Caco-2 (cell line): ENCODE results near the gene ZNF622. TPM values are rescaled to one million over a fixed set of nuclear protein-coding genes. Genes with fewer than 3 reads are reported as not detected.

Experiments
- Bru-seq: library from RNA; stranded (reverse); fragments of 400-500 nt; gene quantifications from one replicate; lab custom pipeline; 2021; lab: Mats Ljungman, UMichigan
- BruChase-seq, 2 experiments: library from RNA; stranded (reverse); fragments of 400-500 nt; gene quantifications; one replicate each; lab custom pipeline; 2021; lab: Mats Ljungman, UMichigan
- BruUV-seq: library from RNA; stranded (reverse); fragments of 400-500 nt; replicated peaks from 2 replicates; lab custom pipeline; 2021; lab: Mats Ljungman, UMichigan
- CTCF ChIA-PET: fragments of 300-600 bp; sonication (Branson Sonifier 250); formaldehyde crosslinking; loops from one replicate; lab custom pipeline; 2022; ENCODE audit warnings: antibody characterized with exemption; lab: Charles Lee
- POLR2A ChIA-PET: fragments of 300-600 bp; sonication (Branson Sonifier 250); formaldehyde crosslinking; loops from one replicate; lab custom pipeline; 2022; ENCODE audit warnings: antibody characterized with exemption; lab: Charles Lee
- DNase-seq, 2 experiments: peaks; one replicate each; pipeline versions ENCODE4 v3.0.0 to v3.0.0-alpha.2; 2020 to 2022
- H3K27me3 ChIP-seq: replicated peaks from 2 replicates; pipeline ENCODE4 v1.6.0; 2011; ENCODE audit warnings: low read length; ENCODE audit not compliant: control insufficient read depth, insufficient read depth
- H3K36me3 ChIP-seq: 2 replicates; pipeline ENCODE4 v1.5.1; 2011; ENCODE audit warnings: low read length; ENCODE audit not compliant: control insufficient read depth, insufficient read depth
- H3K4me1 ChIP-seq: fragments of 250-450 bp; sonication (Bioruptor Pico); 2 replicates; pipeline ENCODE4 v1.5.1; 2020; ENCODE audit warnings: mild to moderate bottlenecking
- H3K4me3 ChIP-seq: 2 replicates; pipeline ENCODE4 v1.5.1; 2011; ENCODE audit warnings: low read depth, mild to moderate bottlenecking, control low read depth, low read length
- H3K9me3 ChIP-seq: fragments of 250-450 bp; sonication (Bioruptor Pico); 2 replicates; pipeline ENCODE4 v1.5.1; 2020; ENCODE audit warnings: mild to moderate bottlenecking, moderate library complexity
- H3K27ac Mint-ChIP-seq: one replicate; pipeline ENCODE4 v1.8.0; 2022; ENCODE audit warnings: mixed read lengths; ENCODE audit not compliant: unreplicated experiment
- H3K27me3 Mint-ChIP-seq: one replicate; pipeline ENCODE4 v1.8.0; 2022; ENCODE audit warnings: mixed read lengths; ENCODE audit not compliant: insufficient read depth, unreplicated experiment
- H3K36me3 Mint-ChIP-seq: one replicate; pipeline ENCODE4 v1.8.0; 2022; ENCODE audit warnings: mild to moderate bottlenecking, mixed read lengths; ENCODE audit not compliant: insufficient read depth, unreplicated experiment
- H3K4me1 Mint-ChIP-seq: one replicate; pipeline ENCODE4 v1.8.0; 2022; ENCODE audit warnings: low read depth, mixed read lengths; ENCODE audit not compliant: unreplicated experiment
- H3K4me3 Mint-ChIP-seq: one replicate; pipeline ENCODE4 v1.8.0; 2022; ENCODE audit warnings: mild to moderate bottlenecking, moderate library complexity, mixed read lengths; ENCODE audit not compliant: unreplicated experiment
- H3K9me3 Mint-ChIP-seq: one replicate; pipeline ENCODE4 v1.8.0; 2022; ENCODE audit warnings: mixed read lengths; ENCODE audit not compliant: unreplicated experiment
- intact Hi-C: fragments of 100-400 bp; cut with micrococcal nuclease; formaldehyde crosslinking; loops from one replicate; pipeline ENCODE4 v1.10.0; 2022; ENCODE audit not compliant: unreplicated experiment
- long read RNA-seq: library from polyadenylated mRNA; stranded (forward); transcript quantifications from one replicate; pipeline ENCODE4 v2.0.0, GENCODE V29; 2022
- total RNA-seq: library from RNA; stranded (reverse); gene quantifications from 2 replicates; pipeline ENCODE4 v1.2.3, GENCODE V29; 2022
- TF ChIP-seq, protein P1 (sequence below), 2 experiments: fragments of 200-600 bp in 1 of 2; IDR thresholded peaks; 1 replicate in 1 of 2; 2 replicates in 1 of 2; pipeline versions ENCODE4 v1.5.1 to v1.8.0; 2011 to 2022; ENCODE audit warnings: antibody characterized with exemption in 1 of 2, control low read depth in 1 of 2, inconsistent platforms in 1 of 2, low read depth in 1 of 2, low read length in 1 of 2, mild to moderate bottlenecking in 1 of 2, moderate library complexity in 1 of 2; ENCODE audit not compliant: insufficient read depth in 1 of 2, severe bottlenecking in 1 of 2, unreplicated experiment in 1 of 2

The ZNF622 gene, protein sequence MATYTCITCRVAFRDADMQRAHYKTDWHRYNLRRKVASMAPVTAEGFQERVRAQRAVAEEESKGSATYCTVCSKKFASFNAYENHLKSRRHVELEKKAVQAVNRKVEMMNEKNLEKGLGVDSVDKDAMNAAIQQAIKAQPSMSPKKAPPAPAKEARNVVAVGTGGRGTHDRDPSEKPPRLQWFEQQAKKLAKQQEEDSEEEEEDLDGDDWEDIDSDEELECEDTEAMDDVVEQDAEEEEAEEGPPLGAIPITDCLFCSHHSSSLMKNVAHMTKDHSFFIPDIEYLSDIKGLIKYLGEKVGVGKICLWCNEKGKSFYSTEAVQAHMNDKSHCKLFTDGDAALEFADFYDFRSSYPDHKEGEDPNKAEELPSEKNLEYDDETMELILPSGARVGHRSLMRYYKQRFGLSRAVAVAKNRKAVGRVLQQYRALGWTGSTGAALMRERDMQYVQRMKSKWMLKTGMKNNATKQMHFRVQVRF
- total RNA-seq (40.8 and 46.0 TPM in 2 replicates), Bru-seq, nascent RNA (percentile 93 among the genes with signal in this experiment), BruChase-seq, experiment 1, labeled RNA remaining after a 2-hour chase (percentile 84 among the genes with signal in this experiment), BruChase-seq, experiment 2, labeled RNA remaining after a 6-hour chase (percentile 69 among the genes with signal in this experiment)
- long read RNA-seq, transcript ZNF622-201 (6 exons, 1,699 nt): major isoform, 127 of 137 reads
- long read RNA-seq, partial matches to known transcripts: 8 of 137 reads
- long read RNA-seq, other reads (novel, unspliced or antisense): 2 of 137 reads

DNA sequence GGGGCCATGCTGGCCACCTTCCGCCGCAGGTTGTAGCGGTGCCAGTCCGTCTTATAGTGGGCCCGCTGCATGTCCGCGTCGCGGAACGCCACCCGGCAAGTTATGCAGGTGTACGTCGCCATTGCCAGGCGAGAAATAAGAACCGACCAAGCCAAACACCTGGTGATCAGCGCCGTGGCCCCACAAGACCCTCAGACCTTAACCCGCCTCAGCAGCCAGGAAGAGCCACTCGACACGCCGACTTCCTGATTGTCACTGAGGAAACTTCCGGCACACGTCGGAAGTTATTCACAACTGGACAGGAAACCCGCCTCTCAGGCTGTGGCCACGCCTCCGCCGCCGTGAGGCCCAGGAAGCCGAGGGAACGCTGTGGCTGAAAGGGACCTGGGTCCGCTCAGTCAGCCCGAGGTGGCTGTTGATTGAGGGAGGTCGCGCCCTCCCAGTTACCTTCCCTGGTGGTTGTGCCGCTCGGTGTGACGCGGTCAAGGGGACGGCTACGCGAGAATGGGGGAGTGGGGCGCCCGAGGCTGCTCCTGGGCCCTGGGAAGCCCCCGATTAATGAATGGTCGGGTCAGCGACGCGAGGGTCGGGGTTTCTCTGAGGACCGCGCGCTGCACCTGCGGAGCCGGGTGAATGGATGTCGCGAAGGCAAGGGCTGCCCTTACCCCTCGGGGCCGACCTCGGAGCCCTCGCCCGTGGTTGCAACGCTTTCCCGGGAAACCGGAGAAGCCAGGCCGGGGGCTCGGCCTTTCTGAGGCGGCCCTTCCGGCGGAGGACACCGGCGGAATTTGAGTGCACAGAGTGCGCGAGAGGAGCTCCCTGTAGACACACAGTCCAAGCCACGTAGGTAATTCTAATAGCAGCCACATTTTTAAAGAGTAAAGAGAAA lies at the start of gene ZNF622:
Gene ZNF622 (minus strand): TSS at position 257 of the 889 bp plus-strand sequence. CDS start 135 bp downstream, at position 122.
- peak within 1 kb of the TSS; percentile 96 for H3K4me3 ChIP-seq
- intact Hi-C loops: no loop called here
- peaks cover 6% of the 10 kb centered on the region for H3K36me3 ChIP-seq
- peak within 1 kb of the TSS; percentile 92 for H3K27ac Mint-ChIP-seq
- H3K4me1 ChIP-seq: peaks cover 24% of the 10 kb centered on the region; the same call in 1 of the 2 replicates
- CTCF ChIA-PET: no interaction called here
- H3K4me3 Mint-ChIP-seq: peak within 1 kb of the TSS; percentile 92
- TF ChIP-seq, protein P1, sequence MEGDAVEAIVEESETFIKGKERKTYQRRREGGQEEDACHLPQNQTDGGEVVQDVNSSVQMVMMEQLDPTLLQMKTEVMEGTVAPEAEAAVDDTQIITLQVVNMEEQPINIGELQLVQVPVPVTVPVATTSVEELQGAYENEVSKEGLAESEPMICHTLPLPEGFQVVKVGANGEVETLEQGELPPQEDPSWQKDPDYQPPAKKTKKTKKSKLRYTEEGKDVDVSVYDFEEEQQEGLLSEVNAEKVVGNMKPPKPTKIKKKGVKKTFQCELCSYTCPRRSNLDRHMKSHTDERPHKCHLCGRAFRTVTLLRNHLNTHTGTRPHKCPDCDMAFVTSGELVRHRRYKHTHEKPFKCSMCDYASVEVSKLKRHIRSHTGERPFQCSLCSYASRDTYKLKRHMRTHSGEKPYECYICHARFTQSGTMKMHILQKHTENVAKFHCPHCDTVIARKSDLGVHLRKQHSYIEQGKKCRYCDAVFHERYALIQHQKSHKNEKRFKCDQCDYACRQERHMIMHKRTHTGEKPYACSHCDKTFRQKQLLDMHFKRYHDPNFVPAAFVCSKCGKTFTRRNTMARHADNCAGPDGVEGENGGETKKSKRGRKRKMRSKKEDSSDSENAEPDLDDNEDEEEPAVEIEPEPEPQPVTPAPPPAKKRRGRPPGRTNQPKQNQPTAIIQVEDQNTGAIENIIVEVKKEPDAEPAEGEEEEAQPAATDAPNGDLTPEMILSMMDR (IDR thresholded peaks at IDR 0.05; ENCODE audit: insufficient read depth in 1 of 2, low read depth in 1 of 2, low read length in 1 of 2, severe bottlenecking in 1 of 2, unreplicated experiment in 1 of 2): no peak
- DNase-seq: peak; percentile 94
- H3K4me1 Mint-ChIP-seq: peaks cover 48% of the 10 kb centered on the region
- no peaks in the 10 kb centered on the region for H3K27me3 Mint-ChIP-seq
- no peaks in the 10 kb centered on the region for H3K27me3 ChIP-seq
- no peaks in the 10 kb centered on the region for H3K9me3 Mint-ChIP-seq
- POLR2A ChIA-PET: interaction anchor here (1.0 kb wide), 2 partner anchors 17 to 56 kb away, joined by 3 to 8 read pairs; no protein-coding TSS in a partner anchor
- no peaks in the 10 kb centered on the region for H3K9me3 ChIP-seq
- no TSS peak for BruUV-seq
- peaks cover 51% of the 10 kb centered on the region for H3K36me3 Mint-ChIP-seq

DNA sequence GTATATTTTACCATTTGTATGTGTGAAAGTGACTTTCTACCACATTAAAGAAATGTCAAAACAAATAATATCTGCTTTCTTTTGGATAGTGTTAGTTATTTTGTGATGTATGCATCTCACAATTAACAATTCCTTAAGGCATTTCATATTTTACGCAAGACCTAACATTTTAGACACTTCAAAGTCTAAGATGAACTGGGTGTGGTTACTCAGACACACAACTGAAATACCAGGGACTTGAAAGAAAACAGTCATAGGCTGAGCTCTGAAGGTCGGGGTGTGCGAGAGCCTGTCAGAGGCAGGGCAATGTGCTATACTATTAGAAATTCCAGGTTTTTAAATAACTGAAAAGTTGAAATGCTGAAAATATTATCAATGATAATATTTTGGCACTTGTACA lies 44.5 kb upstream of the ZNF622 start:
- peaks cover 27% of the 10 kb centered on the region for H3K4me1 Mint-ChIP-seq

More for the DNA sequence above, 44.5 kb upstream of the ZNF622 start:
- Histone ChIP-seq H3K4me1 (peaks cover 31% of the 10 kb centered on the region), H3K4me3 (no peak overlapping the region), H3K9me3 (no peaks in the 10 kb centered on the region), H3K36me3 (no peaks in the 10 kb centered on the region; the same call in 1 of the 2 replicates), H3K27me3 (no peaks in the 10 kb centered on the region)
- Mint-ChIP-seq H3K9me3 (no peaks in the 10 kb centered on the region), H3K4me3 (no peak overlapping the region), H3K36me3 (peaks cover 13% of the 10 kb centered on the region), H3K27me3 (no peaks in the 10 kb centered on the region), H3K27ac (peak overlapping the region; percentile 21)
- TF ChIP-seq, protein P1 (IDR thresholded peaks at IDR 0.05; ENCODE audit: insufficient read depth in 1 of 2, low read depth in 1 of 2, low read length in 1 of 2, severe bottlenecking in 1 of 2, unreplicated experiment in 1 of 2): no peak
- BruUV-seq: no TSS peak
- POLR2A ChIA-PET: interaction anchor here (2.4 kb wide), 1 partner anchor 12 kb away, joined by 18 read pairs; no protein-coding TSS in a partner anchor
- intact Hi-C loops: no loop called here
- CTCF ChIA-PET: interaction anchor here (1.2 kb wide), 1 partner anchor 41 kb away, joined by 4 read pairs; no protein-coding TSS in a partner anchor
- DNase-seq: no peak
